ENCODE results near the gene FNIP1. TPM values are rescaled to one million over a fixed set of nuclear protein-coding genes. Genes with fewer than 3 reads are reported as not detected.
A peak's percentile ranks its signal among the peaks of the same experiment; 100 is the strongest.
"Not testable (repeated sequence)": the region's sequence is repeated elsewhere in the genome, so short reads cannot be mapped to it uniquely, and the experiment has no call there.

The FNIP1 gene
- total RNA-seq, 2 donors from 2014 or later: 23.0 to 23.8 TPM

GRCh38 chr5:131634666-131634995, 162.2 kb downstream of the FNIP1 start:
- Mint-ChIP-seq H3K27ac (peak overlapping the region; percentile 98), H3K9me3 (no peaks in the 10 kb centered on the region), H3K4me3 (peak overlapping the region; percentile 91 to 94), H3K27me3 (ENCODE audit: low read depth) (no peaks in the 10 kb centered on the region), H3K36me3 (ENCODE audit: insufficient read depth in 2 of 2) (peaks cover 6% of the 10 kb centered on the region in 2 donors), H3K4me1 (ENCODE audit: low read depth) (peaks cover 21% of the 10 kb centered on the region)
- peak; percentile 29 to 42 for ATAC-seq (replicated peaks in 1 of 2)
- DNase-seq: peak; percentile 71 to 78

- Mint-ChIP-seq H3K9me3 (no peaks in the 10 kb centered on the region), H3K27ac (peak overlapping the region; percentile 98), H3K27me3 (ENCODE audit: low read depth) (no peaks in the 10 kb centered on the region), H3K36me3 (ENCODE audit: insufficient read depth in 2 of 2) (peaks cover 6% of the 10 kb centered on the region in 2 donors), H3K4me1 (ENCODE audit: low read depth) (peaks cover 21% of the 10 kb centered on the region), H3K4me3 (peak overlapping the region; percentile 91 to 94)
- DNase-seq (no peak), ATAC-seq (replicated peaks in 1 of 2) (no peak)
Measured at GRCh38 chr5:131634238-131634637, 162.6 kb downstream of the FNIP1 start.

GRCh38 chr5:131633830-131634229, 163.0 kb downstream of the FNIP1 start:
- H3K27me3 Mint-ChIP-seq (ENCODE audit: low read depth): no peaks in the 10 kb centered on the region
- peaks cover 21% of the 10 kb centered on the region for H3K4me1 Mint-ChIP-seq (ENCODE audit: low read depth)
- peaks cover 6% of the 10 kb centered on the region in 2 donors for H3K36me3 Mint-ChIP-seq (ENCODE audit: insufficient read depth in 2 of 2)
- no peaks in the 10 kb centered on the region for H3K9me3 Mint-ChIP-seq
- ATAC-seq (replicated peaks in 1 of 2): no peak
- DNase-seq: no peak
- H3K27ac Mint-ChIP-seq: peak overlapping the region; percentile 98
- H3K4me3 Mint-ChIP-seq: peak overlapping the region; percentile 91 to 94

- Mint-ChIP-seq H3K27ac (no peak overlapping the region), H3K9me3 (no peaks in the 10 kb centered on the region), H3K36me3 (ENCODE audit: insufficient read depth in 2 of 2) (peaks cover 7 to 8% of the 10 kb centered on the region in 2 donors), H3K4me3 (no peak overlapping the region), H3K4me1 (ENCODE audit: low read depth) (peaks cover 37% of the 10 kb centered on the region), H3K27me3 (ENCODE audit: low read depth) (no peaks in the 10 kb centered on the region)
- ATAC-seq (replicated peaks in 1 of 2) (no peak), DNase-seq (no peak)
Measured at GRCh38 chr5:131630963-131631350, 165.9 kb downstream of the FNIP1 start.

GRCh38 chr5:131630208-131630962, 166.4 kb downstream of the FNIP1 start:
- no peak for ATAC-seq (replicated peaks in 1 of 2)
- peaks cover 10% of the 10 kb centered on the region in 2 donors for H3K36me3 Mint-ChIP-seq (ENCODE audit: insufficient read depth in 2 of 2)
- H3K4me1 Mint-ChIP-seq (ENCODE audit: low read depth): peaks cover 39% of the 10 kb centered on the region
- DNase-seq: no peak
- H3K4me3 Mint-ChIP-seq: no peak overlapping the region
- no peaks in the 10 kb centered on the region for H3K9me3 Mint-ChIP-seq
- no peaks in the 10 kb centered on the region for H3K27me3 Mint-ChIP-seq (ENCODE audit: low read depth)
- no peak overlapping the region for H3K27ac Mint-ChIP-seq

DNA sequence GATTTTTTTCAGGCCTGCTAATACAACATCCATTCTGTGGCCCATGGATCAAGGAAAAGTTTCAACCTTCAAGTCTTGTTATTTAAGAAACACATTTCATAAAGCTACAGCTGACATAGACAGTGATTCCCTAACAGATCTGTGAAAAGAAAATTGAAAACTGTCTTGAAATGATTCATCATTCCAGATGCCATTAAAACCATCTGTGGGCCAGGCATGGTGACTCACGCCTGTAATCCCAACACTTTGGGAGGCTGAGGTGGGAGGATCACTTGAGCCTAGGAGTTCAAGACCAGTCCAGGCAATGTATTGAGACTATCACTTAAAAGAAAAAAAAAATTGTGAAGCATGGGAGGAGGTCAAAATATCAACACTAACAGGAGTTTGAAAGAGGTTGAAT, 167.8 kb downstream of the FNIP1 start:
- Mint-ChIP-seq H3K27ac (peak overlapping the region; percentile 9), H3K36me3 (ENCODE audit: insufficient read depth in 2 of 2) (peaks cover 6 to 7% of the 10 kb centered on the region in 2 donors), H3K27me3 (ENCODE audit: low read depth) (no peaks in the 10 kb centered on the region), H3K4me3 (peak overlapping the region; percentile 54 to 69), H3K4me1 (ENCODE audit: low read depth) (peaks cover 48% of the 10 kb centered on the region), H3K9me3 (no peaks in the 10 kb centered on the region)
- ATAC-seq (replicated peaks in 1 of 2) (no peak), DNase-seq (no peak)

DNA sequence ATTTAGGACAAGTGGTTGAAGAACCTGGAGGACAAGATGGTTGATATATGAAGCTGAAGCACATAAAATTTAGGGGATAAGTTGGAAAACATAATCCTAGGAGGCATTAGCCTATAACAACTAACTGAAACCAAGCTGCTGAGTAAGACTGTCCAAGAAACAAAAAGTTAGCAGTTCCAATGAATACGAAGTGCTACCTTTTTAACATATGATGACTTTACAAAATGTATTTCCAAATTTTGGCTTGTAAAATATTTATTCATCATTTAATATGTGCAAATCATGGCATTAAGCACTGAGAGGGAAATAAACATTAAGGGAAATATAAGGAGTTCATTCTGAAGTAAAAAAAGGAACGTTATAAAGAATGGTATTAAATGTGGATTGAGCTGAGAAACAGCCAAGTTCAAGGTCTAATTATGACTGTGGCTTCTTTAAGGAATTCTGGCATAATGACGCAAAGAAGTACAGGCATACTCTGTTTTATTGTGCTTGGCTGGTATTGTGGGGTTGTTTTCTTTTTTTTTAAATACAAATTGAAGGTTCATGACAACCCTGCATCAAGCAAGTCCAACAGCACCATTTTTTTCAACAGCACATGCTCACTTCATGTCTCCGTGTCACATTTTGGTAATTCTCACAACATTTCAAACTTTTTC, 169.5 kb downstream of the FNIP1 start:
- DNase-seq (no peak), ATAC-seq (replicated peaks in 1 of 2) (no peak)
- Mint-ChIP-seq H3K27me3 (ENCODE audit: low read depth) (no peaks in the 10 kb centered on the region), H3K4me1 (ENCODE audit: low read depth) (peaks cover 63% of the 10 kb centered on the region), H3K9me3 (no peaks in the 10 kb centered on the region), H3K27ac (no peak overlapping the region), H3K4me3 (no peak overlapping the region), H3K36me3 (ENCODE audit: insufficient read depth in 2 of 2) (peaks cover 6 to 14% of the 10 kb centered on the region in 2 donors)

- Mint-ChIP-seq H3K27ac (peak overlapping the region; percentile 59), H3K4me3 (no peak overlapping the region), H3K27me3 (ENCODE audit: low read depth) (no peaks in the 10 kb centered on the region), H3K9me3 (no peaks in the 10 kb centered on the region), H3K4me1 (ENCODE audit: low read depth) (peaks cover 80% of the 10 kb centered on the region), H3K36me3 (ENCODE audit: insufficient read depth in 2 of 2) (peaks cover 6 to 15% of the 10 kb centered on the region in 2 donors)
- ATAC-seq (replicated peaks in 1 of 2): no peak
- no peak for DNase-seq
Measured at GRCh38 chr5:131622633-131623032, 174.2 kb downstream of the FNIP1 start.

DNA sequence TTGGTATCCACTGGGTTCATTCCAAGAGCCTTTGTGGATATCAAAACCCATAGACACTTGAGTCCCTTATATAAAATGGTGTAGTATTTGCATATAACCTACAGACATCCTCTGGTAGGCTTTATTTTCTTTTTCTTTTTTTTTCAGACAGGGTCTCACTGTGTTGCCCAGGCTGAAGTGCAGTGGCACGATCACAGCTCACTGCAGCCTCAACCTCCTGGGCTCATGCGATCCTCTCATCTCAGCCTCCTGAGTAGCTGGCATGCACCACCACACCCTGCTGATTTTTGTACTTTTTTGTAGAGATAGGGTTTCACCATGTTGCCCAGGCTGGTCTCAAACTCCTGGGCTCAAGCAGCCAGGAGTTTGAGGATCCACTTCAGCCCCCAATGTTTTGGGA, 175.7 kb downstream of the FNIP1 start:
- H3K4me1 Mint-ChIP-seq (ENCODE audit: low read depth): peaks cover 79% of the 10 kb centered on the region
- peak overlapping the region; percentile 25 for H3K27ac Mint-ChIP-seq
- H3K27me3 Mint-ChIP-seq (ENCODE audit: low read depth); H3K9me3 Mint-ChIP-seq; ATAC-seq (replicated peaks in 1 of 2); DNase-seq; H3K4me3 Mint-ChIP-seq: not testable (repeated sequence)
- peaks cover 6 to 17% of the 10 kb centered on the region in 2 donors for H3K36me3 Mint-ChIP-seq (ENCODE audit: insufficient read depth in 2 of 2)

- ATAC-seq (replicated peaks in 1 of 2) (no peak), DNase-seq (no peak)
- Mint-ChIP-seq H3K36me3 (ENCODE audit: insufficient read depth in 2 of 2) (peaks cover 4 to 16% of the 10 kb centered on the region in 2 donors), H3K4me3 (no peak overlapping the region), H3K27ac (peak overlapping the region; percentile 33), H3K4me1 (ENCODE audit: low read depth) (peaks cover 72% of the 10 kb centered on the region), H3K27me3 (ENCODE audit: low read depth) (no peaks in the 10 kb centered on the region), H3K9me3 (peaks cover 0 to 2% of the 10 kb centered on the region in 2 donors)
Measured at GRCh38 chr5:131619102-131619501, 177.7 kb downstream of the FNIP1 start.

DNA sequence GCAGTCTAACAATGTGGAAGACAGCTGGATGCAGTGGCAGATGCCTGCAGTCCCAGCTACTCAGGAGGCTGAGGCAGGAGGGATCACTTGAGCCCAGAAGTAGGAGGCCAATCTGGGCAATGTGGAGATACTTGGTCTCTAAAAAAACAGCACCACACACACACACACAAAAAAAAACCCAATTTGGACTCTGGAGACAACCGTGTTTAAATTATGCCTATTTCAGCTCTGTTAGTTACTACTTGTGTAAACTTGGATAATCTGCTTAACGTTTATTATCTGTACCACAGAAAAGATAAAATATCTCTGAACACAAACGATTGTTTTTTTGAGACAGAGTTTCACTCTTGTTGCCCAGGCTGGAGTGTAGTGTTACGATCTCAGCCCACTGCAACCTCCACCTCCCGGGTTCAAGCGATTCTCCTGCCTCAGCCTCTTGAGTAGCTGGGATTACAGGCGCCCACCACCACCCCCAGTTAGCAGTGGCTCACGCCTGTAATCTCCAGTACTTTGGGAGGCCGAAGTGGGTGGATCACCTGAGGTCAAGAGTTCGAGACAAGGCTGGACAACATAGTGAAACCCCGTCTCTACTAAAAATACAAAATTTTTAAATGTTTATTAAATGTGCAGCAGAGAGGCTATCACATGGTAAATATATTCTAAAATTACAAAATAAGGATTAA, 179.5 kb downstream of the FNIP1 start:
- Mint-ChIP-seq H3K36me3 (ENCODE audit: insufficient read depth in 2 of 2) (peaks cover 2 to 12% of the 10 kb centered on the region in 2 donors), H3K9me3 (peaks cover 0 to 2% of the 10 kb centered on the region in 2 donors), H3K4me3 (no peak overlapping the region), H3K4me1 (ENCODE audit: low read depth) (peaks cover 56% of the 10 kb centered on the region), H3K27ac (no peak overlapping the region), H3K27me3 (ENCODE audit: low read depth) (no peaks in the 10 kb centered on the region)
- no peak for ATAC-seq (replicated peaks in 1 of 2)
- DNase-seq: no peak

- Mint-ChIP-seq H3K27ac (no peak overlapping the region), H3K36me3 (ENCODE audit: insufficient read depth in 2 of 2) (peaks cover 2 to 11% of the 10 kb centered on the region in 2 donors), H3K4me3 (no peak overlapping the region), H3K9me3 (peaks cover 0 to 2% of the 10 kb centered on the region in 2 donors), H3K27me3 (ENCODE audit: low read depth) (no peaks in the 10 kb centered on the region), H3K4me1 (ENCODE audit: low read depth) (peaks cover 45% of the 10 kb centered on the region)
- no peak for ATAC-seq (replicated peaks in 1 of 2)
- no peak for DNase-seq
Measured at GRCh38 chr5:131615957-131616356, 180.9 kb downstream of the FNIP1 start.

- no peak for ATAC-seq (replicated peaks in 1 of 2)
- Mint-ChIP-seq H3K4me1 (ENCODE audit: low read depth) (peaks cover 39% of the 10 kb centered on the region), H3K36me3 (ENCODE audit: insufficient read depth in 2 of 2) (peaks cover 2 to 11% of the 10 kb centered on the region in 2 donors), H3K9me3 (peaks cover 0 to 4% of the 10 kb centered on the region in 2 donors), H3K4me3 (no peak overlapping the region), H3K27ac (no peak overlapping the region), H3K27me3 (ENCODE audit: low read depth) (no peaks in the 10 kb centered on the region)
- DNase-seq: no peak
Measured at GRCh38 chr5:131613423-131613822, 183.4 kb downstream of the FNIP1 start.

All from activated T-cell treated with anti-CD3 and anti-CD28 coated beads, Interleukin-2, amount 50 U/mL, for 72 hours (primary cell).